Choroid plexus epithelial cell (primary cell): ENCODE results near the gene CCDC187.

Source experiments
- DNase-seq: peaks from one replicate; pipeline ENCODE4 v3.0.0-alpha.2; 2010; ENCODE audit warnings: low read depth
- H3K4me3 ChIP-seq: 2 replicates; pipeline ENCODE4 v1.5.1; 2011; ENCODE audit warnings: low read depth, mild to moderate bottlenecking, control low read depth, low read length, moderate library complexity
- CTCF ChIP-seq: conservative IDR thresholded peaks from 2 replicates; pipeline ENCODE4 v1.5.1; 2011; ENCODE audit warnings: low read depth, mild to moderate bottlenecking, control low read depth, inconsistent platforms, low read length, moderate library complexity

CCDC187 gene

DNA sequence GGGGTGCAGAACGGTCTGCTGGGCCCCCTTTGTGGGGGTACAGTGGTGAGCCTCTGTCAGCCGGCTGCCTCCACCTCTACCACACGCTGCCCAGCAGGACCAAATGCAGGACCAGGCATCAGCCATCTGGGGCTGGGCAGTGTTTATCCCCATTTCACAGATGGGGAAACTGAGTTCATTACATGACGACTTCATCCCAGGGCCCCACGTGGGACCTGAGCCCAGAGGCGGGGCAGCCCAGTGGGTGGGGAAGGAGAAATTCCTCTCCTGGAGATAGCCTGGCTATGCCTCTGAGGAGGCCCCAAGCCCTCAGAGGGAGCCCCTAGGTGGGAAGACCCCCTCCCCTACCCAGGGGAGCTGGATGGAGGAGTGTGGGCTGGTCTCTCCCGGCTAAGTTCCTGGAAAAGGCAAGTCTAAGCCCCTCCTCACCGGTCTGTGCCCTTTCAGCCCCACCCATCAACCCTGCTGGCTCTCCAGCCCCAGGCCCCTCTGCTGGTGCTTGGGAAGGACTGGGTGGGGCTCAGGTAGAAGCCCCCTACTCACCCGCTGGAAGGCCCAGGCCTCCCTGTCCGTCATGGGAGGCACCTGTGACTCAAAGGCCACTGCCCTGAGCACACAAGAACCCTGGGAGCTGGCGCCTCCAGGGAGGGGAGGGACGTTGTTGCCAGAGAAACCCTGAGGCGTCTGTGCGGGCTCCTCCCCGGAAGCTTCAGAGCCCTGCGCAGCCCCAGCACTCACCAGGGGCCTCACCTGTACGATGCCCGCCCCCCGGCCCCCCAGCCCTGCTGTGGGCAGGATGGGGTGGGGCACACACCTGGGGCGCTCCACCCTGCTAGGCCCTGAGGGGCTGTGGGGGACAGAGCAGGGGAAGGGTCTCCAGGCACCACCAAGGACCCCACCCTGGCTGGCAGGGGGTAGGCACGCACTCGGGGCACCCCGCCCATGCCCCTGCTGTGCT is 7.4 kb upstream of the CCDC187 start:
- no peak for TF ChIP-seq CTCF
- DNase-seq, result no peak
- no peak overlapping the region for H3K4me3 ChIP-seq

GRCh38 chr9:136310273-136311030 is 6.6 kb upstream of the CCDC187 start:
- H3K4me3 ChIP-seq, result no peak overlapping the region
- no peak for TF ChIP-seq CTCF
- DNase-seq, result no peak

GRCh38 chr9:136309806-136310220 is 5.9 kb upstream of the CCDC187 start:
- TF ChIP-seq CTCF, result no peak
- no peak overlapping the region for H3K4me3 ChIP-seq
- no peak for DNase-seq

- DNase-seq, result no peak
- no peak for TF ChIP-seq CTCF
- no peak overlapping the region for H3K4me3 ChIP-seq
Observed at GRCh38 chr9:136309101-136309801, 5.4 kb upstream of the CCDC187 start.

DNA sequence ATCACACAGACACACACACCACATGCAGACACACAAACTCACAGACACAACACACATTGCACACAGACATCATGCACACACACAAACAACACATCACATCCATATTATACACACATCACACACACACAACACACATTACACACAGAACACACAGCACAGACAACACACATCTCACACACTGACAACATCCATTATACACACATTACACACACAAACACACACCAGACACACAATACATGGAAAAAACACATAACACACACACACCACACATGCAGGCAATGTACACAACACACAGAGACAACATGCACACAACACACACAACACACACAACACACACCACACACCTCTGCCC is 4.8 kb upstream of the CCDC187 start:
- no peak for TF ChIP-seq CTCF
- no peak for DNase-seq
- no peak overlapping the region for H3K4me3 ChIP-seq

DNA sequence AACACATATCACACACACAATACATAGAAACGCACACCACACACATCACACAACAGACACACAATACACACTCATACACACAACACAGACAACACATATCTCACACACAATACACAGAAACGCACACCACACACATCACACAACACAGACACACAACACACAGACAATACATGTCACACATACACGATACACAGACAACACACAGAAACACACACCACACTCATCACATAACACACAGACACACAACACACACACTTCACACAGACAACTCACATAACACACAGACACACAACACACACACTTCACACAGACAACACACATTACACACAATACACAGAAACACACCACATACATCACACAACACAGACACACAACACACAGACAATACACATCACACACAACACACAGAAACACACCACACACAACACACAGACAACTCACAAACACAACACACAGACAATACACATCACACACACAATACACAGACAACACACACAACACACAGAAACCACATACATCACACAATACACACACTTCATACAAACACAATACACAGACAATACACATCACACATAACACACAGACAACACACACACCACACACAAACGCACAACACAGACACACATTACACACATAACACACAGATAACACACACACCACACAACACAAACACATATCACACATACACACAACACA is 4.3 kb upstream of the CCDC187 start:
- no peak for TF ChIP-seq CTCF
- no peak for DNase-seq
- no peak overlapping the region for H3K4me3 ChIP-seq
